SJSA1 (cell line): Measurements from ENCODE around the gene PRAC2. TPM values are rescaled to one million over a fixed set of nuclear protein-coding genes. Genes with fewer than 3 reads are reported as not detected.

Experiments
- DNase-seq, 2 experiments: peaks; one replicate each; pipeline ENCODE4 v3.0.0-alpha.2; 2015 to 2020; ENCODE audit warnings: low spot score in 2 of 2, low read depth in 1 of 2
- H3K27ac ChIP-seq: fragments of 250-450 bp; sonication (Bioruptor Pico); 2 replicates; pipeline ENCODE4 v1.5.1; 2020; ENCODE audit warnings: mild to moderate bottlenecking, moderate library complexity
- H3K27me3 ChIP-seq: fragments of 250-450 bp; sonication (Bioruptor Pico); replicated peaks from 2 replicates; pipeline ENCODE4 v1.5.1; 2020; ENCODE audit warnings: mild to moderate bottlenecking, moderate library complexity
- H3K36me3 ChIP-seq: fragments of 250-450 bp; sonication (Bioruptor Pico); 2 replicates; pipeline ENCODE4 v1.5.1; 2020; ENCODE audit warnings: mild to moderate bottlenecking
- H3K4me1 ChIP-seq: fragments of 250-450 bp; sonication (Bioruptor Pico); replicated peaks from 2 replicates; pipeline ENCODE4 v1.6.1; 2021; ENCODE audit warnings: mild to moderate bottlenecking
- H3K4me3 ChIP-seq: fragments of 250-450 bp; sonication (Bioruptor Pico); 2 replicates; pipeline ENCODE4 v1.5.1; 2020; ENCODE audit warnings: mild to moderate bottlenecking
- H3K9me3 ChIP-seq: fragments of 250-450 bp; sonication (Bioruptor Pico); replicated peaks from 2 replicates; pipeline ENCODE4 v1.5.1; 2020; ENCODE audit warnings: mild to moderate bottlenecking
- total RNA-seq: library from RNA; depleted of rRNA; stranded (reverse); fragments of >200 nt; shearing (Covaris generic); gene quantifications from 2 replicates; pipeline ENCODE4 v1.2.3, GENCODE V29; 2014; rRNA removed

The PRAC2 gene
- total RNA-seq, 1 experiment from 2014 or later, result not detected

DNA sequence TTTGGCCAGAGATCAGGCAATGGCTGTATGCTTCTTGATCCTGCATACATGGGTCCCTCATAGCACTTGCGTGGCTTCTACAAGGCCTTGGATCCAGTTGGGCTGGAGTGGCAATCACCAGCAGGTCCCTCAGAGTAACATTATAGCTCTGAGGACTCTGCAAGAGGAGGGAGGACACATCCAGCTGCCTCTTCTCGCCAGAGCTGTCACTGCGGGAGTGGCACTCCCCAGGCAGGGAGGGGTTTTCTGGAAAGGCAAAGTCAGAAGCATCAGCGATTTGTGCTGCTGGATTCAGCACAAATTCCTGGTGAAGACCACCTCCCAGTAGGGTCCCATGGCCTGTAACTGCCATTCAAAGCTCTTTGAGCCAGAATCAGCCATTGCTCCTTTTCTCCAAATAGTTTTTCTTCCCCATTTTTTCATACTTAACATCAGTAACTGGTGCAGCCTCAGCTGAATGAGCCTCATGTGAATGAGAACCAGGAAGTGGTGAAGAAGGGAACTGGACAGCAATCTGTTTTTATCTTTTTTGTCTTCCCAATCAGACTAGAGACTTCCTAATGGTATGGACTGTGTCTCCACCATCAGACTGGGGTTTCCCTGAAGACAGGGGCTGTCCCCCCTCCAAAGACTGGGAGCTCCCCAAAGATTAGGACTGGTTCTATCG, 46.2 kb downstream of the PRAC2 start:
- Histone ChIP-seq H3K4me1 (no peaks in the 10 kb centered on the region), H3K9me3 (0 out of 2 replicates have a peak, but pooled peaks cover 2% of the 10 kb centered on the region), H3K4me3 (no peak overlapping the region), H3K27ac (no peak overlapping the region), H3K36me3 (no peaks in the 10 kb centered on the region), H3K27me3 (peaks cover 25% of the 10 kb centered on the region)
- no peak for DNase-seq

GRCh38 chr17:48770954-48771353, 48.0 kb downstream of the PRAC2 start:
- H3K27me3 ChIP-seq, result peaks cover 28% of the 10 kb centered on the region
- no peaks in the 10 kb centered on the region for H3K36me3 ChIP-seq
- no peaks in the 10 kb centered on the region for H3K4me1 ChIP-seq
- H3K27ac ChIP-seq, result no peak overlapping the region
- DNase-seq, result no peak
- H3K9me3 ChIP-seq, result peaks cover 5% of the 10 kb centered on the region
- H3K4me3 ChIP-seq, result no peak overlapping the region

- Histone ChIP-seq H3K4me1 (no peaks in the 10 kb centered on the region), H3K27ac (no peak overlapping the region), H3K4me3 (no peak overlapping the region), H3K36me3 (no peaks in the 10 kb centered on the region), H3K27me3 (peaks cover 24% of the 10 kb centered on the region), H3K9me3 (peaks cover 4% of the 10 kb centered on the region)
- DNase-seq, result no peak
Measured at GRCh38 chr17:48773245-48773644, 50.3 kb downstream of the PRAC2 start.

Other genes with a start within 250 kb of the PRAC2 start
- gene HOXB1, start 192.2 kb upstream of the PRAC2 start, total RNA-seq, result not detected in 2 replicates
- 4.2 and 10.5 TPM in 2 replicates for gene HOXB2, start 178.1 kb upstream of the PRAC2 start, total RNA-seq
- 1.2 and 3.2 TPM in 2 replicates for gene HOXB4, start 144.8 kb upstream of the PRAC2 start, total RNA-seq
- 1.4 and 5.2 TPM in 2 replicates for gene HOXB3, start 132.9 kb upstream of the PRAC2 start, total RNA-seq
- gene HOXB5, start 129.4 kb upstream of the PRAC2 start, total RNA-seq, result 0.05 and 1.2 TPM in 2 replicates
- 4.8 and 7.1 TPM in 2 replicates for gene HOXB6, start 118.2 kb upstream of the PRAC2 start, total RNA-seq
- 23.0 and 28.4 TPM in 2 replicates for gene HOXB7, start 112.2 kb upstream of the PRAC2 start, total RNA-seq
- not detected in 2 replicates for gene HOXB8, start 107.9 kb upstream of the PRAC2 start, total RNA-seq
- gene HOXB9, start 96.8 kb upstream of the PRAC2 start, total RNA-seq, result 0.11 TPM in 1 of 2 replicates, not detected in the other
- gene PRAC1, start 667 bp upstream of the PRAC2 start, total RNA-seq, result not detected in 2 replicates
- not detected in 2 replicates for gene HOXB13, start 5.6 kb downstream of the PRAC2 start, total RNA-seq
- gene TTLL6, start 94.0 kb downstream of the PRAC2 start, total RNA-seq, result not detected in 2 replicates
- 48.4 and 55.1 TPM in 2 replicates for gene CALCOCO2, start 107.8 kb downstream of the PRAC2 start, total RNA-seq
- 212 and 215 TPM in 2 replicates for gene ATP5MC1, start 169.6 kb downstream of the PRAC2 start, total RNA-seq
- gene UBE2Z, start 185.2 kb downstream of the PRAC2 start, total RNA-seq, result 109 and 119 TPM in 2 replicates
- gene SNF8, start 221.7 kb downstream of the PRAC2 start, total RNA-seq, result 212 and 238 TPM in 2 replicates
- not detected in 2 replicates for gene GIP, start 245.4 kb downstream of the PRAC2 start, total RNA-seq